Sciatic nerve (tissue), 2 donors: ENCODE data around the gene UBIAD1. TPM values are rescaled to one million over a fixed set of nuclear protein-coding genes. Genes with fewer than 3 reads are reported as not detected.

ENCODE experiments used
- ATAC-seq: fragments of 200-7000 bp; cut with Tn5 transposase; one replicate; pipeline ENCODE4 v1.9.1; 2020; ENCODE audit warnings: mild to moderate bottlenecking, moderate library complexity
- DNase-seq: peaks from one replicate; pipeline ENCODE4 v3.0.0-alpha.2; 2020; ENCODE audit warnings: low spot score
- intact Hi-C: fragments of 100-400 bp; cut with DNase I; formaldehyde crosslinking; loops from one replicate; pipeline ENCODE4 v1.14.2; 2022
- total RNA-seq: library from RNA; stranded (reverse); fragmentation: NEBNext Ultra II Directional; extraction: Animal tissue kit (Norgen Biotek cat#: 25700); gene quantifications from one replicate; pipeline ENCODE4 v1.2.1, GENCODE V29; 2021
- donor health status: DM: no; HTN: no; CAD: no.
- donor health status: DM: no; HTN: no; CAD: no.

The UBIAD1 gene
- total RNA-seq, 1 donor from 2014 or later, result 13.9 TPM

GRCh38 chr1:11333631-11334030 lies 60.6 kb downstream of the UBIAD1 start:
- no peak for ATAC-seq

DNA sequence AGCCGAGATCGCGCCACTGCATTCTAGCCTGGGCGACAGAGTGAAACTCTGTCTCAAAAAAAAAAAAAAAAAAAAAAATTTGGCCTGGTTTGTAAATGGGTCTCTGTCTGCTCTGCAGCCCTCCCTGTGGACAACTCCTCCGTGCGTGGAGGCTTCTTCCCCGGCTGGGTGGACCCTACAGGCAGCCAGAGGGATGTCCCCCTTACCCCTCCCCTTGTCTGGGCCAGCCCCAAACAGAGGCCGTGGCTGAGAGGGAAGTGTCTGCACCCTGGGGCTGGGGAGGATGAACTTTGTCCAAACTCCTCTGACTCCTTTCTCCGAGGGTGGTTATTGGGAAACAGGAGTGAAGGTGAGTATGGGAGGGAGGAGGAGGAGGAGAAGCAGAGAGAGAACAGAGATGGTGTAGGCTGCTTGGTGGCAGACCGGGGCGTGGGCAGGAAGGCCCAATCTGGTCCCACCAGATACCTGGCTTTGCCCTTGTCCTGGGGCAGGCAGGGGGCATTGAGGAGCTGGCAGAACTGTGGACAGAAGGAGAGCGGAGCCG lies 61.3 kb downstream of the UBIAD1 start:
- ATAC-seq, result no peak
- no peak for DNase-seq

More at GRCh38 chr1:11333631-11334030, 60.6 kb downstream of the UBIAD1 start:
- intact Hi-C loops, result no loop called here
- no peak for DNase-seq

DNA sequence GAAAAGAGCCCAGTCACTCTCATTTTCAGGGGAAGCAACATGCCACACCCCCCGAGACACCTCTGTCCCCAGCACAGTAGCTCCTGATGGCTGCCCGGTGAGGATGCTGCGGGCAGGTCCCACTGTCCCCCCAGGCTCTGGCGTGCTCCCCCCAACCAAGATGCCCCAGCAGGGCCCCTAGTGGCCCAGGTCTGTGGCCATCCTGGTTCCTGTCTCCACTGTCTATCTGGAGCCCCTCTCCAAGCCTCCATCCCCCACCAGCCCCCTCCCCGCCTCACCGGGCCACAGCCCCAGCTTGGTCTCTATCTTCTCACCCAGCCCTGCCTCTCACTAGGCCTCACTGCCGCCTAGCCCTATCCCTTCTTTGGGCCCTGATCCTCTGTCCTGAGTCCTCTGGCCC lies 61.8 kb downstream of the UBIAD1 start:
- intact Hi-C loops, result no loop called here
- DNase-seq (no peak), ATAC-seq (no peak)

More for the DNA sequence above, 61.3 kb downstream of the UBIAD1 start:
- intact Hi-C loops, result no loop called here

GRCh38 chr1:11335417-11336056 lies 62.5 kb downstream of the UBIAD1 start:
- DNase-seq, result no peak
- intact Hi-C loops, result no loop called here
- no peak for ATAC-seq

- DNase-seq (no peak), ATAC-seq (no peak)
- intact Hi-C loops, result no loop called here
Measured at GRCh38 chr1:11337580-11338073, 64.6 kb downstream of the UBIAD1 start.

Other genes starting within 250 kb of the UBIAD1 start
- not detected for gene MASP2, start 226.0 kb upstream of the UBIAD1 start, total RNA-seq
- 75.3 TPM for gene SRM, start 213.2 kb upstream of the UBIAD1 start, total RNA-seq
- gene EXOSC10, start 173.3 kb upstream of the UBIAD1 start, total RNA-seq, result 81.8 TPM
- gene ANGPTL7, start 83.8 kb upstream of the UBIAD1 start, total RNA-seq, result 159 TPM
- gene MTOR, start 10.6 kb upstream of the UBIAD1 start, total RNA-seq, result 36.1 TPM
- gene DISP3, start 206.0 kb downstream of the UBIAD1 start, total RNA-seq, result 0.18 TPM